GM23338 (cell line): Measurements from ENCODE around the gene SYNPR. TPM values are rescaled to one million over a fixed set of nuclear protein-coding genes. Genes with fewer than 3 reads are reported as not detected.

ENCODE experiments used
- ATAC-seq: fragments of 200-7000 bp; cut with Tn5 transposase; 3 replicates; pipeline ENCODE4 v1.9.1; 2020
- DNase-seq: peaks from one replicate; pipeline ENCODE4 v3.0.0-alpha.2; 2015; ENCODE audit warnings: low spot score
- H2AFZ ChIP-seq: fragments of 200-600 bp; sonication (generic); 2 replicates; pipeline ENCODE4 v1.8.0; 2016; ENCODE audit warnings: antibody characterized with exemption, mild to moderate bottlenecking, moderate library complexity
- H3F3A ChIP-seq: fragments of 200-600 bp; sonication (generic); replicated peaks from 2 replicates; pipeline ENCODE4 v1.8.0; 2017; ENCODE audit warnings: antibody characterized with exemption, mixed run types, low read depth
- H3K27ac ChIP-seq: fragments of 200-600 bp; sonication (generic); 2 replicates; pipeline ENCODE4 v1.6.1; 2016; ENCODE audit warnings: low read depth
- H3K27me3 ChIP-seq: fragments of 200-600 bp; sonication (generic); 2 replicates; pipeline ENCODE4 v1.8.0; 2016; ENCODE audit warnings: mild to moderate bottlenecking, mixed run types, moderate library complexity; ENCODE audit not compliant: insufficient read depth
- H3K36me3 ChIP-seq: fragments of 200-600 bp; sonication (generic); 2 replicates; pipeline ENCODE4 v1.8.0; 2016; ENCODE audit warnings: mild to moderate bottlenecking; ENCODE audit not compliant: insufficient read depth
- H3K4me1 ChIP-seq: fragments of 200-600 bp; sonication (generic); 2 replicates; pipeline ENCODE4 v1.8.0; 2016; ENCODE audit warnings: mild to moderate bottlenecking, moderate library complexity; ENCODE audit not compliant: insufficient read depth
- H3K4me2 ChIP-seq: fragments of 200-600 bp; sonication (generic); 2 replicates; pipeline ENCODE4 v1.7.1; 2017; ENCODE audit warnings: mixed run types
- H3K4me3 ChIP-seq: fragments of 200-600 bp; sonication (generic); 2 replicates; pipeline ENCODE4 v1.6.1; 2016; ENCODE audit warnings: mixed run types
- H3K79me2 ChIP-seq: fragments of 200-600 bp; sonication (generic); replicated peaks from 2 replicates; pipeline ENCODE4 v1.8.0; 2017; ENCODE audit warnings: mild to moderate bottlenecking; ENCODE audit not compliant: insufficient read depth
- H3K9me2 ChIP-seq: fragments of 200-600 bp; sonication (generic); 2 replicates; pipeline ENCODE4 v1.8.0; 2017; ENCODE audit not compliant: insufficient read depth
- H4K20me1 ChIP-seq: fragments of 200-600 bp; sonication (generic); replicated peaks from 2 replicates; pipeline ENCODE4 v1.8.0; 2017; ENCODE audit warnings: mild to moderate bottlenecking; ENCODE audit not compliant: insufficient read depth
- H3K27ac Mint-ChIP-seq: 2 replicates; pipeline ENCODE4 v1.8.0; 2020; ENCODE audit warnings: inconsistent platforms, mild to moderate bottlenecking, moderate library complexity, mixed read lengths
- H3K27me3 Mint-ChIP-seq: 3 replicates; pipeline ENCODE4 v1.8.0; 2022; ENCODE audit warnings: low read depth, mild to moderate bottlenecking, moderate library complexity, mixed read lengths, inconsistent platforms; ENCODE audit not compliant: insufficient read depth, poor library complexity
- H3K36me3 Mint-ChIP-seq: 3 replicates; pipeline ENCODE4 v1.8.0; 2021; ENCODE audit warnings: low read depth, mild to moderate bottlenecking, inconsistent platforms, moderate library complexity, mixed read lengths
- H3K4me1 Mint-ChIP-seq: 3 replicates; pipeline ENCODE4 v1.8.0; 2020; ENCODE audit warnings: mild to moderate bottlenecking, inconsistent platforms, mixed read lengths
- H3K4me3 Mint-ChIP-seq: 3 replicates; pipeline ENCODE4 v1.8.0; 2021; ENCODE audit warnings: moderate library complexity, mild to moderate bottlenecking, inconsistent platforms, mixed read lengths
- H3K9me3 Mint-ChIP-seq: 3 replicates; pipeline ENCODE4 v1.8.0; 2020; ENCODE audit warnings: moderate library complexity, mild to moderate bottlenecking, inconsistent platforms, mixed read lengths
- CREB1 ChIP-seq: fragments of 250-450 bp; sonication (Bioruptor Pico); IDR thresholded peaks from 2 replicates; pipeline ENCODE4 v1.5.0; 2020; ENCODE audit warnings: low read depth, mild to moderate bottlenecking, moderate library complexity
- EZH2 ChIP-seq: fragments of 200-600 bp; sonication (generic); IDR thresholded peaks from one replicate; pipeline ENCODE4 v1.8.0; 2017; ENCODE audit warnings: antibody characterized with exemption, mild to moderate bottlenecking, low read depth; ENCODE audit not compliant: unreplicated experiment
- EZH2phosphoT487 ChIP-seq: fragments of 200-600 bp; sonication (generic); IDR thresholded peaks from one replicate; pipeline ENCODE4 v1.8.1; 2018; ENCODE audit warnings: antibody characterized with exemption; ENCODE audit not compliant: unreplicated experiment
- POLR2AphosphoS5 ChIP-seq: IDR thresholded peaks from 2 replicates; pipeline ENCODE4 v1.6.1; 2016; ENCODE audit warnings: antibody characterized with exemption, low read depth
- ZNF331 ChIP-seq: fragments of 250-450 bp; sonication (Bioruptor Pico); IDR thresholded peaks from 2 replicates; pipeline ENCODE4 v1.5.0; 2020; ENCODE audit warnings: low read depth, mild to moderate bottlenecking, moderate library complexity
- polyA plus RNA-seq: library from polyadenylated mRNA; unstranded; fragments of >200 nt; fragmentation: Nextera tagmentation; extraction: Ambion mirVana; gene quantifications from 2 replicates; pipeline ENCODE4 v1.2.1, GENCODE V29; 2016
- total RNA-seq: library from RNA; depleted of rRNA; stranded (reverse); fragments of >200 nt; shearing (Covaris generic); gene quantifications from 2 replicates; pipeline ENCODE4 v1.2.3, GENCODE V29; 2014
- TF ChIP-seq, protein P1 (sequence below): IDR thresholded peaks from 2 replicates; pipeline ENCODE4 v1.6.1; 2016; ENCODE audit warnings: antibody characterized with exemption
- TF ChIP-seq, protein P2 (sequence below): fragments of 250-450 bp; sonication (Bioruptor Pico); IDR thresholded peaks from 2 replicates; pipeline ENCODE4 v1.5.0; 2020; ENCODE audit warnings: mild to moderate bottlenecking, moderate library complexity
- TF ChIP-seq, protein P3 (sequence below), 2 experiments: fragments of 200-600 bp in 1 of 2; sonication (generic) in 1 of 2; conservative IDR thresholded peaks; 2 replicates each; pipeline versions ENCODE4 v1.5.1 to v1.6.1; 2016 to 2017; ENCODE audit warnings: antibody characterized with exemption in 2 of 2, low read depth in 2 of 2, mild to moderate bottlenecking in 2 of 2, moderate library complexity in 1 of 2

Gene SYNPR
- total and polyA plus RNA-seq, 2 experiments from 2014 or later: 0.38 to 0.55 TPM

DNA sequence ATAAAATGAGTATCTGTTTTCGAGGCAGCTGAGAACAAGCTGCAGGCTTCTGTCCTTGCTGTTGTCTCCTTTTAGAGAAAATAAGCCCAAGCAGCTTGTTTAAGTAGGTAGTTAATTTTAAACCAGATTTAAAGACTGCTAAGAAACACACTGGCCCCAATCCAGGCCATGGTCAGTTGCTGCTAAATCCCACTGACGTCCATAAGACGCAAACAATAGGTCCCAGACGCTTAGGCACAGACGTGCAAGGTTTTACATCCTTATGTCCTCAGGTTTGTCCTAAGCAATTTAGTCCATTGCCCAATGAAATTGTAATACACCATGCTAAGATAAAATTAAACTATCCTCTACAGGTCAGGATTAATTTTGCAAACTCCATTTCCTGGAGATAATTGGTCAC, 254.4 kb downstream of the SYNPR start:
- H3K9me2 ChIP-seq: no peaks in the 10 kb centered on the region
- peaks cover 9% of the 10 kb centered on the region for H3K4me1 ChIP-seq
- no peak overlapping the region for H3K4me3 ChIP-seq
- no peak overlapping the region for H3K27ac Mint-ChIP-seq
- no peaks in the 10 kb centered on the region for H3K36me3 Mint-ChIP-seq
- no peak for DNase-seq
- no peak overlapping the region for H2AFZ ChIP-seq
- H3K27ac ChIP-seq: no peak overlapping the region
- no peak for TF ChIP-seq CREB1 (CRISPR knock-in tag)
- no peak for TF ChIP-seq POLR2AphosphoS5
- TF ChIP-seq EZH2phosphoT487: no peak
- TF ChIP-seq, protein P1, sequence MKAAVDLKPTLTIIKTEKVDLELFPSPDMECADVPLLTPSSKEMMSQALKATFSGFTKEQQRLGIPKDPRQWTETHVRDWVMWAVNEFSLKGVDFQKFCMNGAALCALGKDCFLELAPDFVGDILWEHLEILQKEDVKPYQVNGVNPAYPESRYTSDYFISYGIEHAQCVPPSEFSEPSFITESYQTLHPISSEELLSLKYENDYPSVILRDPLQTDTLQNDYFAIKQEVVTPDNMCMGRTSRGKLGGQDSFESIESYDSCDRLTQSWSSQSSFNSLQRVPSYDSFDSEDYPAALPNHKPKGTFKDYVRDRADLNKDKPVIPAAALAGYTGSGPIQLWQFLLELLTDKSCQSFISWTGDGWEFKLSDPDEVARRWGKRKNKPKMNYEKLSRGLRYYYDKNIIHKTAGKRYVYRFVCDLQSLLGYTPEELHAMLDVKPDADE: no peak
- TF ChIP-seq EZH2: no peak
- TF ChIP-seq, protein P2, sequence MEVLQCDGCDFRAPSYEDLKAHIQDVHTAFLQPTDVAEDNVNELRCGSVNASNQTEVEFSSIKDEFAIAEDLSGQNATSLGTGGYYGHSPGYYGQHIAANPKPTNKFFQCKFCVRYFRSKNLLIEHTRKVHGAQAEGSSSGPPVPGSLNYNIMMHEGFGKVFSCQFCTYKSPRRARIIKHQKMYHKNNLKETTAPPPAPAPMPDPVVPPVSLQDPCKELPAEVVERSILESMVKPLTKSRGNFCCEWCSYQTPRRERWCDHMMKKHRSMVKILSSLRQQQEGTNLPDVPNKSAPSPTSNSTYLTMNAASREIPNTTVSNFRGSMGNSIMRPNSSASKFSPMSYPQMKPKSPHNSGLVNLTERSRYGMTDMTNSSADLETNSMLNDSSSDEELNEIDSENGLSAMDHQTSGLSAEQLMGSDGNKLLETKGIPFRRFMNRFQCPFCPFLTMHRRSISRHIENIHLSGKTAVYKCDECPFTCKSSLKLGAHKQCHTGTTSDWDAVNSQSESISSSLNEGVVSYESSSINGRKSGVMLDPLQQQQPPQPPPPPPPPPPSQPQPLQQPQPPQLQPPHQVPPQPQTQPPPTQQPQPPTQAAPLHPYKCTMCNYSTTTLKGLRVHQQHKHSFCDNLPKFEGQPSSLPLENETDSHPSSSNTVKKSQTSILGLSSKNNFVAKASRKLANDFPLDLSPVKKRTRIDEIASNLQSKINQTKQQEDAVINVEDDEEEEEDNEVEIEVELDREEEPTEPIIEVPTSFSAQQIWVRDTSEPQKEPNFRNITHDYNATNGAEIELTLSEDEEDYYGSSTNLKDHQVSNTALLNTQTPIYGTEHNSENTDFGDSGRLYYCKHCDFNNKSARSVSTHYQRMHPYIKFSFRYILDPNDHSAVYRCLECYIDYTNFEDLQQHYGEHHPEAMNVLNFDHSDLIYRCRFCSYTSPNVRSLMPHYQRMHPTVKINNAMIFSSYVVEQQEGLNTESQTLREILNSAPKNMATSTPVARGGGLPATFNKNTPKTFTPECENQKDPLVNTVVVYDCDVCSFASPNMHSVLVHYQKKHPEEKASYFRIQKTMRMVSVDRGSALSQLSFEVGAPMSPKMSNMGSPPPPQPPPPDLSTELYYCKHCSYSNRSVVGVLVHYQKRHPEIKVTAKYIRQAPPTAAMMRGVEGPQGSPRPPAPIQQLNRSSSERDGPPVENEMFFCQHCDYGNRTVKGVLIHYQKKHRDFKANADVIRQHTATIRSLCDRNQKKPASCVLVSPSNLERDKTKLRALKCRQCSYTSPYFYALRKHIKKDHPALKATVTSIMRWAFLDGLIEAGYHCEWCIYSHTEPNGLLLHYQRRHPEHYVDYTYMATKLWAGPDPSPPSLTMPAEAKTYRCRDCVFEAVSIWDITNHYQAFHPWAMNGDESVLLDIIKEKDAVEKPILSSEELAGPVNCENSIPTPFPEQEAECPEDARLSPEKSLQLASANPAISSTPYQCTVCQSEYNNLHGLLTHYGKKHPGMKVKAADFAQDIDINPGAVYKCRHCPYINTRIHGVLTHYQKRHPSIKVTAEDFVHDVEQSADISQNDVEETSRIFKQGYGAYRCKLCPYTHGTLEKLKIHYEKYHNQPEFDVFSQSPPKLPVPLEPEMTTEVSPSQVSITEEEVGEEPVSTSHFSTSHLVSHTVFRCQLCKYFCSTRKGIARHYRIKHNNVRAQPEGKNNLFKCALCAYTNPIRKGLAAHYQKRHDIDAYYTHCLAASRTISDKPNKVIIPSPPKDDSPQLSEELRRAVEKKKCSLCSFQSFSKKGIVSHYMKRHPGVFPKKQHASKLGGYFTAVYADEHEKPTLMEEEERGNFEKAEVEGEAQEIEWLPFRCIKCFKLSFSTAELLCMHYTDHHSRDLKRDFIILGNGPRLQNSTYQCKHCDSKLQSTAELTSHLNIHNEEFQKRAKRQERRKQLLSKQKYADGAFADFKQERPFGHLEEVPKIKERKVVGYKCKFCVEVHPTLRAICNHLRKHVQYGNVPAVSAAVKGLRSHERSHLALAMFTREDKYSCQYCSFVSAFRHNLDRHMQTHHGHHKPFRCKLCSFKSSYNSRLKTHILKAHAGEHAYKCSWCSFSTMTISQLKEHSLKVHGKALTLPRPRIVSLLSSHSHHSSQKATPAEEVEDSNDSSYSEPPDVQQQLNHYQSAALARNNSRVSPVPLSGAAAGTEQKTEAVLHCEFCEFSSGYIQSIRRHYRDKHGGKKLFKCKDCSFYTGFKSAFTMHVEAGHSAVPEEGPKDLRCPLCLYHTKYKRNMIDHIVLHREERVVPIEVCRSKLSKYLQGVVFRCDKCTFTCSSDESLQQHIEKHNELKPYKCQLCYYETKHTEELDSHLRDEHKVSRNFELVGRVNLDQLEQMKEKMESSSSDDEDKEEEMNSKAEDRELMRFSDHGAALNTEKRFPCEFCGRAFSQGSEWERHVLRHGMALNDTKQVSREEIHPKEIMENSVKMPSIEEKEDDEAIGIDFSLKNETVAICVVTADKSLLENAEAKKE (CRISPR knock-in tag): no peak
- TF ChIP-seq ZNF331 (CRISPR knock-in tag): no peak
- TF ChIP-seq, protein P3, sequence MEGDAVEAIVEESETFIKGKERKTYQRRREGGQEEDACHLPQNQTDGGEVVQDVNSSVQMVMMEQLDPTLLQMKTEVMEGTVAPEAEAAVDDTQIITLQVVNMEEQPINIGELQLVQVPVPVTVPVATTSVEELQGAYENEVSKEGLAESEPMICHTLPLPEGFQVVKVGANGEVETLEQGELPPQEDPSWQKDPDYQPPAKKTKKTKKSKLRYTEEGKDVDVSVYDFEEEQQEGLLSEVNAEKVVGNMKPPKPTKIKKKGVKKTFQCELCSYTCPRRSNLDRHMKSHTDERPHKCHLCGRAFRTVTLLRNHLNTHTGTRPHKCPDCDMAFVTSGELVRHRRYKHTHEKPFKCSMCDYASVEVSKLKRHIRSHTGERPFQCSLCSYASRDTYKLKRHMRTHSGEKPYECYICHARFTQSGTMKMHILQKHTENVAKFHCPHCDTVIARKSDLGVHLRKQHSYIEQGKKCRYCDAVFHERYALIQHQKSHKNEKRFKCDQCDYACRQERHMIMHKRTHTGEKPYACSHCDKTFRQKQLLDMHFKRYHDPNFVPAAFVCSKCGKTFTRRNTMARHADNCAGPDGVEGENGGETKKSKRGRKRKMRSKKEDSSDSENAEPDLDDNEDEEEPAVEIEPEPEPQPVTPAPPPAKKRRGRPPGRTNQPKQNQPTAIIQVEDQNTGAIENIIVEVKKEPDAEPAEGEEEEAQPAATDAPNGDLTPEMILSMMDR (conservative IDR thresholded peaks at IDR 0.05; ENCODE audit: low read depth in 2 of 2): no peak
- no peak for ATAC-seq
- H3K4me1 Mint-ChIP-seq: peaks cover 9% of the 10 kb centered on the region
- no peaks in the 10 kb centered on the region for H3K79me2 ChIP-seq
- H3K4me2 ChIP-seq: no peak overlapping the region
- no peaks in the 10 kb centered on the region for H4K20me1 ChIP-seq
- H3K9me3 Mint-ChIP-seq: no peaks in the 10 kb centered on the region
- no peak overlapping the region for H3K4me3 Mint-ChIP-seq
- no peaks in the 10 kb centered on the region for H3K27me3 Mint-ChIP-seq
- no peaks in the 10 kb centered on the region for H3K36me3 ChIP-seq
- no peaks in the 10 kb centered on the region for H3K27me3 ChIP-seq
- no peaks in the 10 kb centered on the region for H3F3A ChIP-seq
